Activated naive CD4-positive, alpha-beta T cell treated with anti-CD3 and anti-CD28 coated beads, Interleukin-2, amount 50 U/mL, for 24 hours (primary cell): ENCODE results near the gene MYADM.
"Not testable (repeated sequence)": the region's sequence is repeated elsewhere in the genome, so short reads cannot be mapped to it uniquely, and the experiment has no call there.

Experiments
- H3K27ac Mint-ChIP-seq: one replicate; pipeline ENCODE4 v1.8.0; 2021; ENCODE audit warnings: mild to moderate bottlenecking, mixed read lengths
- H3K27me3 Mint-ChIP-seq: one replicate; pipeline ENCODE4 v1.8.0; 2021; ENCODE audit warnings: mixed read lengths
- H3K36me3 Mint-ChIP-seq: one replicate; pipeline ENCODE4 v1.8.0; 2021; ENCODE audit warnings: mixed read lengths
- H3K4me1 Mint-ChIP-seq: one replicate; pipeline ENCODE4 v1.8.0; 2021; ENCODE audit warnings: mixed read lengths
- H3K4me3 Mint-ChIP-seq: one replicate; pipeline ENCODE4 v1.8.0; 2021; ENCODE audit warnings: mild to moderate bottlenecking, mixed read lengths
- H3K9me3 Mint-ChIP-seq: one replicate; pipeline ENCODE4 v1.8.0; 2021; ENCODE audit warnings: mixed read lengths

The MYADM gene

GRCh38 chr19:53864308-53864836 lies 3.3 kb upstream of the MYADM start:
- H3K27ac Mint-ChIP-seq = no peak overlapping the region
- no peaks in the 10 kb centered on the region for H3K9me3 Mint-ChIP-seq
- H3K27me3 Mint-ChIP-seq = no peaks in the 10 kb centered on the region
- H3K4me3 Mint-ChIP-seq = no peak overlapping the region
- H3K4me1 Mint-ChIP-seq = peaks cover 29% of the 10 kb centered on the region
- H3K36me3 Mint-ChIP-seq = no peaks in the 10 kb centered on the region

GRCh38 chr19:53865523-53865917 lies 2.2 kb upstream of the MYADM start:
- Mint-ChIP-seq H3K27ac (no peak overlapping the region), H3K4me1 (peaks cover 31% of the 10 kb centered on the region), H3K4me3 (peak overlapping the region; percentile 96), H3K36me3 (no peaks in the 10 kb centered on the region), H3K27me3 (no peaks in the 10 kb centered on the region), H3K9me3 (no peaks in the 10 kb centered on the region)

DNA sequence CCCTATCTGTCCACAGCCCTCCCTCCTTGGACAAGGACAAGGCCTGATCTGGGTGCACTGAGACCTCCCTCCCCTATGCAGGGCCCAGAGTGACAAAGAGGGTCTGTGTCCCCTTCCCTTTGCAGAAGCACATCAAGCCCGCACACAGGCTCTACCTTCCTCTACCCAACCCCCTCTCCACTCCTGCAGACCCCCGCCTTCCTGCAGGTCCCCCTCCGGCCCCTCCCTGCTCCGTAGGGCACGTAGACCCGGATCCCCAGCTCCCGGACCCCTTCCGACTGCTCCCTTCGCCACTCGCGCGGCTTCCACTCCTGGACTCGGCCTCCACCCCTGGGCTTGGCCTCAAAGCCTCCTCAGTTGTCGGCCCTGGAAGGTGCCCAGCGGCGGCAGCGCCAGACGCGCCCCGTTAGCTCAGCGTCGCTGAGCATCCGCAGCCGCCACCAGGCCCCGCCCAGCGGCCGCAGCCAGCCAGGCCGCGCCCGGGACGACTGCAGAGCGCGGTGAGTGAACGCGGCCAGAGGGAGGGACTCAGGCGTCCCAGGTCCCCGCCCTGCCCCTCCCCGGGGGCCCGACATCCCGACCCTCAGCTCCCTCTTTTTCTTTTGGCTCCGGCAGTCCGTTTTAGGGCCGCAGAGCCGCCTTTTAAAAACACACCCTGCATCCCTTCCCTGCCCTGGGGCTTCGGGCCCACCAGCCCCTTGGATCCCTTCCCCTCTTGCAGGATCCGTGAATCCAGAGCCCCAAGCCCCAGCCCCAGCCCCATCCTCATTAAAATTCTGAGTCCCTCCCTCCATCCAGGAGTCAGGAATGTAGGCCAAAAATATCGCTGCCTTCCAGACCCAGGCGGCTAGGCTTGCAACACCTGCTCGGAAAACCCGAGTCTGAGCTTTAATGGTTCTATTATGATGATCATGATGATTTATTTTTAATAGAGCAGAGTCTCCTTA lies 1.5 kb upstream of the MYADM start:
- H3K27me3 Mint-ChIP-seq = no peaks in the 10 kb centered on the region
- H3K4me1 Mint-ChIP-seq = peaks cover 38% of the 10 kb centered on the region
- H3K36me3 Mint-ChIP-seq = no peaks in the 10 kb centered on the region
- peak overlapping the region; percentile 96 for H3K4me3 Mint-ChIP-seq
- no peaks in the 10 kb centered on the region for H3K9me3 Mint-ChIP-seq
- H3K27ac Mint-ChIP-seq = peak overlapping the region; percentile 83

DNA sequence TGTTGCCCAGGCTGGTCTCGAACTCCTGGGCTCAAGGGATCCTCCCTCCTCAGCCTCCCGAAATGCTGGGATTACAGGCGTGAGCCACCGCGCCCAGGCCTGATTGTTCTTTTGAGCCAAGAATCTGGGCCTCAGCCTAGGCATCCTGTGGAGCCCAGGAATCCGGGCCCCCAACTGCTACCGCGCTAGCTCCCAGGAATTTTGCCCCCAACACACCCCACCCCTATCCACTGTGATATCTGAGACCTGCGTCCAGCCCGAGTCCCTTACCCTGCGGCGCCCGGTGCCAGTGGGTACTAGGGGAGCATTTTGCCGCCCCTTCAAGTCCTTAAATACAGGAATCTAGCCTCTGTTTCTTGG lies 838 bp upstream of the MYADM start:
- peak overlapping the region; percentile 90 for H3K27ac Mint-ChIP-seq
- peaks cover 4% of the 10 kb centered on the region for H3K36me3 Mint-ChIP-seq
- peak overlapping the region; percentile 96 for H3K4me3 Mint-ChIP-seq
- no peaks in the 10 kb centered on the region for H3K27me3 Mint-ChIP-seq
- peaks cover 44% of the 10 kb centered on the region for H3K4me1 Mint-ChIP-seq
- no peaks in the 10 kb centered on the region for H3K9me3 Mint-ChIP-seq

DNA sequence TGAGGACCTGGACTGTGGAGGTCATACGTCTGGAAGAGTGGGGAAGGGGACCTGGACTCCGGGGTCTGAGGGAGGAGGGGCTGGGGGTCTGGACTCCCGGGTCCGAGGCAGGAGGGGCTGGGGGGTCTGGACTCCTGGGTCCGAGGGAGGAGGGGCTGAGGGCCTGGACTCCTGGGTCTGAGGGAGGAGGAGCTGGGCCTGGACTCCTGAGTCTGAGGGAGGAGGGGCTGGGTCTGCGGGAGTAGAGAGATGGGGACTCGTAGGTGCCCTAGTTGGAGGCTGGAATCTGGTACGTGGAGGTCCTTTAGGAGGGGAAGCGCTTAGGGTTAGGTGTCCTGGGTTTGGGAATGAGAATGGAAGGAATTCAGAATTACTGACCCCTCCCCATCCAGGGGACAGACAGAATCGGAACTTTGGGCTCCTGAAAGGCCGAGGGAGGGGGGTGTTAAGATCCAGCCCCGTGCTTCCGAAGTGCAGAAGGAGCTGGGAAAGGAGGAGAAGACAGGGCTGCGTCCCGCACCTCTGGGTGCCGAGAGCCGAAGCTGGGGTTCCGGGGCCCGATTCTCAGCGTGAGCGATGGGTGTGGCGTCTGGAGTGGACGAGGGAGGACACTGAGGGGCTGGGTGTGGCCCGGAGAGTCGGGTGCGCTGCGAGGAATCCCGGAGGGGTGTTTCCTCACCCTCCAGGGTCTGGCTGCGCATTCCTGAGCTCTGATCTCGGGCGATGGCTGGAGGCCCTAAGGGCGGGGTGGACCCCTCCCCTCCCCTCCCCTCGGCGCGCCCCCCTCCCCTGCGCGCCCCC lies 608 bp downstream of the MYADM start:
- Mint-ChIP-seq H3K36me3 (peaks cover 6% of the 10 kb centered on the region), H3K4me3 (peak overlapping the region; percentile 96), H3K27me3 (no peaks in the 10 kb centered on the region), H3K27ac (peak overlapping the region; percentile 84), H3K9me3 (no peaks in the 10 kb centered on the region), H3K4me1 (peaks cover 50% of the 10 kb centered on the region)

DNA sequence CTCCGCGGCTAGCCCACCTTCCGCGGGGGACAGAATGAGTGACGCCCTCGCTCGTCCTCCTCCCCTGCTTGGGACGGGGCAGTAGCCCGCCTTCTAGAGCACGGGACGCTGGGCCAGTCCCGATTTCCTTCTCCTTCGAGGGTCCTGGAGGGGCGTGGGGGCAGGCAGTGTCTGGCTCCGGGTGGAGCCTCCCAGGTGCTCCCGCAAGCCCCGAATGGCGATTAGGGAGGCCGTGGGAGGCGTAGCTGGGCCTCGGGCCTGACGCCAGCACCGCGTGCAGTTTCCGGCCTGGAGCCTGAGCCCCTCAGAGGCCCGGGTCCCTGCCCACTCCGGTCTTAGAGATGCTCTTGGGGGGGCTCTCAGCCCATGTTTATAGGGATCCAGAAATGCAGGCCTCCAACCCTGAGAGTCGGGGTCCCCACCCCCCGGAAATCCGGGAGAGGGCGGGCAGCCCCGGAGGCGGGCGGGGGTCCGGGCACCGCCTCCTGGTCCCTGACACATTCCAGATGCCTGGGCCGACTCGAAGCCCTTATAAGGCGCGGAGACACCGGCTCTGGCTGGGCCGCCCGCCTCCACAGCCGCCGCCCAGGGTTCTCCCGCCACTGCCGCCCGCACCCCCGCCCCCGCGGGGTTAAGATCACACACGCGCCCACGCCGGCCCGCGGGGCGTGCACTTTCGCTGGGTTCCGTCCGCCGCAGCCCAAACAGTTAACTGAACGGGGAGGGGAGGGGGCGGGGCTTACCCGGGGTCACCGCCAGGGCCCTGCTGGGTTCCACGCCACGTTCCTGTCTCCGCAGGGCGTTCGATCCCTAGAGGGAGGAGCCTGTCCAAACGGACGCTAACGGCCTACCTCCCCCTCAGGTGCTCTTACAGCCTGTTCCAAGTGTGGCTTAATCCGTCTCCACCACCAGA lies 1.5 kb downstream of the MYADM start:
- peaks cover 14% of the 10 kb centered on the region for H3K36me3 Mint-ChIP-seq
- no peaks in the 10 kb centered on the region for H3K27me3 Mint-ChIP-seq
- H3K9me3 Mint-ChIP-seq = no peaks in the 10 kb centered on the region
- H3K4me3 Mint-ChIP-seq = peak overlapping the region; percentile 96
- H3K4me1 Mint-ChIP-seq = peaks cover 58% of the 10 kb centered on the region
- no peak overlapping the region for H3K27ac Mint-ChIP-seq

DNA sequence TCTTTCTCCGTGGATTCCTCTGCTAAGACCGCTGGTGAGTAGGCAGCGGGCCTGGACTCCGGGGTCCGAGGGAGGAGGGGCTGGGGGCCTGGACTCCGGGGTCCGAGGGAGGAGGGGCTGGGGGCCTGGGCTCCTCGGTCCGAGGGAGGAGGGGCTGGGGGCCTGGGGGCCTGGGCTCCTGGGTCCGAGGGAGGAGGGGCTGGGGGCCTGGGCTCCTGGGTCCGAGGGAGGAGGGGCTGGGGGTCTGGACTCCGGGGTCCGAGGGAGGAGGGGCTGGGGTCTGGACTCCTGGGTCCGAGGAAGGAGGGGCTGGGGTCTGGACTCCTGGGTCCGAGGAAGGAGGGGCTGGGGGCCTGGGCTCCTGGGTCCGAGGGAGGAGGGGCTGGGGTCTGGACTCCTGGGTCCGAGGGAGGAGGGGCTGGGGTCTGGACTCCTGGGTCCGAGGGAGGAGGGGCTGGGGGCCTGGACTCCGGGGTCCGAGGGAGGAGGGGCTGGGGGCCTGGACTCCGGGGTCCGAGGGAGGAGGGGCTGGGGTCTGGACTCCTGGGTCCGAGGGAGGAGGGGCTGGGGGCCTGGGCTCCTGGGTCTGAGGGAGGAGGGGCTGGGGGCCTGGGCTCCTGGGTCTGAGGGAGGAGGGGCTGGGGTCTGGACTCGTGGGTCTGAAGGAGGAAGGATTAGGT lies 2.3 kb downstream of the MYADM start:
- peaks cover 66% of the 10 kb centered on the region for H3K4me1 Mint-ChIP-seq
- H3K9me3 Mint-ChIP-seq, H3K27ac Mint-ChIP-seq, H3K27me3 Mint-ChIP-seq: not testable (repeated sequence)
- peaks cover 21% of the 10 kb centered on the region for H3K36me3 Mint-ChIP-seq
- H3K4me3 Mint-ChIP-seq = peak overlapping the region; percentile 96

DNA sequence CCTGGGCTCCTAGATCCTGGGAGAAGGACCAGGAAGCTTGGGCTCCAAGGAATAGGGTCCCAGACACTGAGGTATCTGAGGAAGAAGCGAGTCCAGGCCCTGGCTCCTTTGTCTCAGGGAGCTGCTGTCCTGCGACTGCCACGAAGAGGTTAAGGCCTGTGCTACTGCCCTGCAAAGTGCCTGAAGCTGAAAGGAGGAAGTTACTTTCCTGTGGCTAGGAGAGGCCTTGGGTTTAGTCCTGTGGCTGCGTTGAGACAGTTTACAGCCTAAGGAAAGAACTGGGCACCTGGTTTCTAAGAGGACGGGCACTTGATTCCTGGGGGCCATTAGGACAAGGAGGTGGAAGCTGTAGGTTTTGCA lies 2.8 kb downstream of the MYADM start:
- H3K27me3 Mint-ChIP-seq = no peaks in the 10 kb centered on the region
- peak overlapping the region; percentile 64 for H3K4me3 Mint-ChIP-seq
- peak overlapping the region; percentile 46 for H3K27ac Mint-ChIP-seq
- H3K36me3 Mint-ChIP-seq = peaks cover 21% of the 10 kb centered on the region
- no peaks in the 10 kb centered on the region for H3K9me3 Mint-ChIP-seq
- peaks cover 68% of the 10 kb centered on the region for H3K4me1 Mint-ChIP-seq

DNA sequence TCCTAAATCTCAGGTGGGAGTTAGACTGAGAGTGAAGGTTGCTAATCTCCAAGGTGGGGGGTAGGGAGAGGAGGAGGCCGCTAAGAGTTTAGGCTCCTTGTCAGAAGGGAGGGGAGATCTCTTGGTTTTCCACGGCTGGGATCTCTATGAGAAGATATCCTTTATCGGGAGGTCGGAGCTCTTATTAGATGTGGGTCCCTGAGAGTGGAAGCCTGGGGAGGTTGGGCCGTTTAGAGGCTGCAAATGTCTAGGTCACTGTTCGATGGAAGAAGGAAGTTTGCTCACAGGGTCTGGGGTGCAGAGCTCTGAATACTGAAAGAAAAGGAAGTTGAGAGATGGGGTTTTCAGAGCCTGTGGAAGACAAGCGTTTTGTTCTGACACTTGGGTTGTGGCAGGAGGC lies 3.8 kb downstream of the MYADM start:
- peak overlapping the region; percentile 31 for H3K4me3 Mint-ChIP-seq
- peaks cover 70% of the 10 kb centered on the region for H3K4me1 Mint-ChIP-seq
- H3K9me3 Mint-ChIP-seq = no peaks in the 10 kb centered on the region
- H3K27ac Mint-ChIP-seq = no peak overlapping the region
- no peaks in the 10 kb centered on the region for H3K27me3 Mint-ChIP-seq
- peaks cover 21% of the 10 kb centered on the region for H3K36me3 Mint-ChIP-seq

- Mint-ChIP-seq H3K27me3 (no peaks in the 10 kb centered on the region), H3K4me1 (peaks cover 71% of the 10 kb centered on the region), H3K27ac (no peak overlapping the region), H3K9me3 (no peaks in the 10 kb centered on the region), H3K36me3 (peaks cover 24% of the 10 kb centered on the region), H3K4me3 (no peak overlapping the region)
Measured at GRCh38 chr19:53872762-53873161, 5.1 kb downstream of the MYADM start.

DNA sequence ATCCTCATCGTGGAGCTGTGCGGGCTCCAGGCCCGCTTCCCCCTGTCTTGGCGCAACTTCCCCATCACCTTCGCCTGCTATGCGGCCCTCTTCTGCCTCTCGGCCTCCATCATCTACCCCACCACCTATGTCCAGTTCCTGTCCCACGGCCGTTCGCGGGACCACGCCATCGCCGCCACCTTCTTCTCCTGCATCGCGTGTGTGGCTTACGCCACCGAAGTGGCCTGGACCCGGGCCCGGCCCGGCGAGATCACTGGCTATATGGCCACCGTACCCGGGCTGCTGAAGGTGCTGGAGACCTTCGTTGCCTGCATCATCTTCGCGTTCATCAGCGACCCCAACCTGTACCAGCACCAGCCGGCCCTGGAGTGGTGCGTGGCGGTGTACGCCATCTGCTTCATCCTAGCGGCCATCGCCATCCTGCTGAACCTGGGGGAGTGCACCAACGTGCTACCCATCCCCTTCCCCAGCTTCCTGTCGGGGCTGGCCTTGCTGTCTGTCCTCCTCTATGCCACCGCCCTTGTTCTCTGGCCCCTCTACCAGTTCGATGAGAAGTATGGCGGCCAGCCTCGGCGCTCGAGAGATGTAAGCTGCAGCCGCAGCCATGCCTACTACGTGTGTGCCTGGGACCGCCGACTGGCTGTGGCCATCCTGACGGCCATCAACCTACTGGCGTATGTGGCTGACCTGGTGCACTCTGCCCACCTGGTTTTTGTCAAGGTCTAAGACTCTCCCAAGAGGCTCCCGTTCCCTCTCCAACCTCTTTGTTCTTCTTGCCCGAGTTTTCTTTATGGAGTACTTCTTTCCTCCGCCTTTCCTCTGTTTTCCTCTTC lies 6.3 kb downstream of the MYADM start:
- no peaks in the 10 kb centered on the region for H3K27me3 Mint-ChIP-seq
- H3K27ac Mint-ChIP-seq = peak overlapping the region; percentile 53
- H3K9me3 Mint-ChIP-seq = no peaks in the 10 kb centered on the region
- H3K4me1 Mint-ChIP-seq = peaks cover 71% of the 10 kb centered on the region
- H3K4me3 Mint-ChIP-seq = peak overlapping the region; percentile 64
- peaks cover 24% of the 10 kb centered on the region for H3K36me3 Mint-ChIP-seq

- H3K27ac Mint-ChIP-seq = peak overlapping the region; percentile 51
- no peaks in the 10 kb centered on the region for H3K27me3 Mint-ChIP-seq
- peaks cover 73% of the 10 kb centered on the region for H3K4me1 Mint-ChIP-seq
- peaks cover 24% of the 10 kb centered on the region for H3K36me3 Mint-ChIP-seq
- H3K9me3 Mint-ChIP-seq = no peaks in the 10 kb centered on the region
- H3K4me3 Mint-ChIP-seq = peak overlapping the region; percentile 64
Measured at GRCh38 chr19:53874606-53874990, 6.9 kb downstream of the MYADM start.

GRCh38 chr19:53875602-53876325 lies 8.1 kb downstream of the MYADM start:
- Mint-ChIP-seq H3K4me1 (peaks cover 69% of the 10 kb centered on the region), H3K27me3 (no peaks in the 10 kb centered on the region), H3K27ac (no peak overlapping the region), H3K36me3 (peaks cover 24% of the 10 kb centered on the region), H3K9me3 (no peaks in the 10 kb centered on the region), H3K4me3 (no peak overlapping the region)
